T-helper 1 cell treated with Interleukin-12 subunit alpha and Interleukin-12 subunit beta and Interleukin-4 antibody, amounts not matched to agents 30 ng/mL and 1 ng/mL, for 36 hours (primary cell): ENCODE results near the gene LRRC32. TPM values are rescaled to one million over a fixed set of nuclear protein-coding genes. Genes with fewer than 3 reads are reported as not detected.

Experiments used
- intact Hi-C: fragments of 100-400 bp; cut with micrococcal nuclease; formaldehyde crosslinking; loops from one replicate; pipeline ENCODE4 v1.15.1; 2024
- total RNA-seq: library from RNA; stranded (reverse); gene quantifications from 2 replicates; pipeline ENCODE4 v1.2.3, GENCODE V29; 2022

LRRC32 gene
- total RNA-seq: 3.9 and 4.7 TPM in 2 replicates

- intact Hi-C loops: no loop called here
These were observed at the start of gene LRRC32 for GRCh38 chr11:76670485-76671236. TSS of gene LRRC32 (minus strand) at chr11:76670747. CDS start at chr11:76665954, 4,793 bp downstream.

- intact Hi-C loops: loop anchor here (10.0 kb wide), 1 partner anchor 465 kb away; no protein-coding TSS in a partner anchor
These were observed 49.1 kb upstream of the LRRC32 start for GRCh38 chr11:76719686-76720085.

- intact Hi-C loops: no loop called here
These were observed 48.7 kb upstream of the LRRC32 start for GRCh38 chr11:76719281-76719680.

GRCh38 chr11:76717816-76718215, 47.3 kb upstream of the LRRC32 start:
- intact Hi-C loops: no loop called here

GRCh38 chr11:76717369-76717768, 46.8 kb upstream of the LRRC32 start:
- intact Hi-C loops: no loop called here

GRCh38 chr11:76716268-76716667, 45.7 kb upstream of the LRRC32 start:
- intact Hi-C loops: no loop called here

GRCh38 chr11:76714493-76714892, 43.9 kb upstream of the LRRC32 start:
- intact Hi-C loops: no loop called here

GRCh38 chr11:76713499-76713898, 43.0 kb upstream of the LRRC32 start:
- intact Hi-C loops: no loop called here

GRCh38 chr11:76712125-76712524, 41.6 kb upstream of the LRRC32 start:
- intact Hi-C loops: no loop called here

- intact Hi-C loops: no loop called here
These were observed 39.2 kb upstream of the LRRC32 start for GRCh38 chr11:76709756-76710155.

GRCh38 chr11:76708972-76709660, 38.6 kb upstream of the LRRC32 start:
- intact Hi-C loops: no loop called here

GRCh38 chr11:76707293-76707825, 36.8 kb upstream of the LRRC32 start:
- intact Hi-C loops: no loop called here

- intact Hi-C loops: no loop called here
These were observed 36.1 kb upstream of the LRRC32 start for GRCh38 chr11:76706667-76707066.

- intact Hi-C loops: no loop called here
These were observed 35.3 kb upstream of the LRRC32 start for GRCh38 chr11:76705826-76706225.

GRCh38 chr11:76704171-76704948, 33.8 kb upstream of the LRRC32 start:
- intact Hi-C loops: no loop called here

GRCh38 chr11:76703707-76704106, 33.2 kb upstream of the LRRC32 start:
- intact Hi-C loops: no loop called here

- intact Hi-C loops: no loop called here
These were observed 32.0 kb upstream of the LRRC32 start for GRCh38 chr11:76702336-76703128.

GRCh38 chr11:76701294-76702040, 30.9 kb upstream of the LRRC32 start:
- intact Hi-C loops: no loop called here

- intact Hi-C loops: no loop called here
These were observed 29.9 kb upstream of the LRRC32 start for GRCh38 chr11:76700177-76701100.
